Eye (tissue), 1 donor: ENCODE data around the gene PHTF2.

ENCODE experiments used
- DNase-seq: peaks from one replicate; pipeline ENCODE4 v3.0.0-alpha.2; 2015

Gene PHTF2

GRCh38 chr7:78002021-78002420, 203.4 kb downstream of the PHTF2 start:
- DNase-seq = peak; percentile 59

DNA sequence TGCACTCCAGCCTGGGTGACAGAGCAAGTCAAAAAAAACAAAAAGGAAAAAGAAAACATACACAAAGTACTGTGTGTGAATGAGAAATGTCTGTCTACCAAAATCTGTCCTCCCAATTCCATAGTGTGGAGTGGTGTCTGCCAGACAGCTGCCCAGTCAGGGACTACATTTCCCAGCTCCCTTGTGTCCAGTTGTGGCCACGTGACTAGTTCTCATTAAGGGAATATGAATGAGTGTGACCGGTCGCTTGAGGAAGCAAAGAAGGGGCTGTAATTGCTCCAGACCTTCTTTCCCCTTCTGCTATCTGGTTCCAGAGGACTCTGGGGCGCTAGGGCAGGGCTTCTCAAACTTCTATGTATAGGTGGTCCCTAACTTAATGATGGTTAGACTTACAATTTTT, 204.1 kb downstream of the PHTF2 start:
- no peak for DNase-seq

DNA sequence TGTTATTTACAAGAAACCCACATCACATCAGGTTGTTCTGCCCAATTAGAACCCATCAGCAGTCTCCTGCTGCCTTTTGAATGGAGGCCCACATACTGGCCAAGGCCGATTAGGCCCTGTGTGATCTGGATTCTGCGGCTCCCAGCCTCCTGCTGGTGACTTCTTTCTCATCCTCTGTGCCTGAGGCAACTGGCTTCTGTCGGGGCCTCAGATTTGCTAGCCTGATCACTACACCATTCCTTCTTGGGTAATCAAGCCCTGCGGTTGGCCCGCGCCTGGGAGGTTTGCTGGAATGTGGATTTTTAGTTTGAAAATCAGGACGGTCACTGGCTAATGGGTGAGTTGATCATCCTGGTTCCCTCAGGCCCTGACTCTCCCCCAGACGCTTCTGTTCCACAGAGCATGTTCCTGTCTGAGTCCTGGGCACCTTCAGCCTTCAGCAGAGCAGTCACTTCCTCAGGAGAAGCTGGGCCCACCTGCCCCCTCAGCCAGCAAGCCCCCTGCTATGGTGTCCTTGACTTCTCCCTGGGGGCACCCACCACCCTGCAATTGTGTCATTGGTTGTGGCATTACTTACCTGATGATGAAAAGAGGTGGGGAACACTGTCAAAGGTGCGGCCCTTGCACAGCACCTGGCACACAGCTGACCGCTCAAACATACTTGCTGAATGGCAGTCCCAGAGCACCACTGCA, 207.6 kb downstream of the PHTF2 start:
- no peak for DNase-seq
